B cell (primary cell): Measurements from ENCODE around the gene PPARD. TPM values are rescaled to one million over a fixed set of nuclear protein-coding genes. Genes with fewer than 3 reads are reported as not detected.

Source experiments
- ATAC-seq: fragments of 200-7000 bp; cut with Tn5 transposase; one replicate; pipeline ENCODE4 v1.10.0; 2021; ENCODE audit warnings: low read depth, mild to moderate bottlenecking, moderate number of reproducible peaks, moderate library complexity
- CTCF ChIA-PET: fragments of 350-600 bp; sonication (Branson Sonifier 250); formaldehyde crosslinking; loops from one replicate; lab custom pipeline; 2021; ENCODE audit warnings: antibody characterized with exemption, inconsistent platforms; lab: Charles Lee
- POLR2A ChIA-PET: fragments of 350-600 bp; sonication (Branson Sonifier 250); formaldehyde crosslinking; loops from one replicate; lab custom pipeline; 2021; ENCODE audit warnings: antibody characterized with exemption; lab: Charles Lee
- DNase-seq: peaks from one replicate; pipeline ENCODE4 v3.0.0; 2013
- H2AFZ ChIP-seq: 2 replicates; pipeline ENCODE4 v1.6.1; 2012; ENCODE audit warnings: mild to moderate bottlenecking, low read depth, low read length; ENCODE audit not compliant: insufficient read depth, poor library complexity, severe bottlenecking
- H3K27ac ChIP-seq, 2 donors: 1 replicate in 1 of 2; 2 replicates in 1 of 2; pipeline ENCODE4 v1.5.1; 2012 to 2013; ENCODE audit warnings: low read length in 2 of 2, mild to moderate bottlenecking in 2 of 2, moderate library complexity in 1 of 2
- H3K27me3 ChIP-seq, 4 experiments: fragments of 200-600 bp in 1 of 4; sonication (generic) in 1 of 4; replicated peaks in 1 of 4; 1 replicate in 2 of 4; 2 replicates in 2 of 4; pipeline versions ENCODE4 v1.6.1 to v1.7.0; 2013 to 2016; ENCODE audit warnings: low read length in 3 of 4, mild to moderate bottlenecking in 2 of 4, mixed read lengths in 1 of 4, moderate library complexity in 1 of 4; ENCODE audit not compliant: insufficient read depth in 4 of 4, control insufficient read depth in 3 of 4; ENCODE audit errors: control extremely low read depth in 1 of 4
- H3K36me3 ChIP-seq, 2 experiments: replicated peaks in 1 of 2; 1 replicate in 1 of 2; 2 replicates in 1 of 2; pipeline versions ENCODE4 v1.6.1 to v1.7.1; 2013; ENCODE audit warnings: low read length in 1 of 2; ENCODE audit not compliant: insufficient read depth in 2 of 2, control insufficient read depth in 1 of 2; ENCODE audit errors: control extremely low read depth in 1 of 2, extremely low read depth in 1 of 2
- H3K4me1 ChIP-seq, 2 donors: fragments of 200-600 bp in 1 of 2; sonication (generic) in 1 of 2; 1 replicate in 1 of 2; 2 replicates in 1 of 2; pipeline versions ENCODE4 v1.5.1 to v1.6.1; 2013 to 2017; ENCODE audit warnings: low read length in 2 of 2; ENCODE audit not compliant: control insufficient read depth in 2 of 2, insufficient read depth in 2 of 2
- H3K4me2 ChIP-seq: replicated peaks from 2 replicates; pipeline ENCODE3; 2012; ENCODE audit warnings: mild to moderate bottlenecking, low read depth, low read length; ENCODE audit not compliant: poor library complexity, severe bottlenecking
- H3K4me3 ChIP-seq, 5 experiments: fragments of 200-600 bp in 1 of 5; sonication (generic) in 1 of 5; 1 replicate in 3 of 5; 2 replicates in 2 of 5; pipeline versions ENCODE4 v1.5.1 to v1.7.0; 2011 to 2016; ENCODE audit warnings: low read length in 4 of 5, mild to moderate bottlenecking in 4 of 5, low read depth in 2 of 5, control low read depth in 1 of 5, moderate library complexity in 1 of 5; ENCODE audit not compliant: insufficient read depth in 1 of 5; ENCODE audit errors: control extremely low read depth in 1 of 5, extremely low read depth in 1 of 5
- H3K79me2 ChIP-seq: fragments of 200-600 bp; sonication (generic); one replicate; pipeline ENCODE4 v1.6.0; 2016; ENCODE audit warnings: low read length; ENCODE audit not compliant: control insufficient read depth, insufficient read depth
- H3K9ac ChIP-seq: fragments of 200-600 bp; sonication (generic); 2 replicates; pipeline ENCODE4 v1.6.1; 2017; ENCODE audit warnings: mild to moderate bottlenecking, low read length, moderate library complexity
- H3K9me3 ChIP-seq, 3 donors: one replicate each; pipeline versions ENCODE4 v1.6.1 to v1.7.1; 2013; ENCODE audit warnings: low read length in 2 of 3; ENCODE audit not compliant: control insufficient read depth in 2 of 3, insufficient read depth in 1 of 3; ENCODE audit errors: control extremely low read depth in 1 of 3
- H4K20me1 ChIP-seq: 2 replicates; pipeline ENCODE4 v1.6.0; 2012; ENCODE audit warnings: mild to moderate bottlenecking, low read length; ENCODE audit not compliant: insufficient read depth, control insufficient read depth, poor library complexity, severe bottlenecking
- H3K27ac Mint-ChIP-seq: one replicate; pipeline ENCODE4 v1.8.0; 2021; ENCODE audit warnings: mixed read lengths
- H3K27me3 Mint-ChIP-seq: one replicate; pipeline ENCODE4 v1.8.0; 2021; ENCODE audit warnings: mixed read lengths
- H3K4me1 Mint-ChIP-seq: one replicate; pipeline ENCODE4 v1.8.0; 2021; ENCODE audit warnings: mixed read lengths
- H3K4me3 Mint-ChIP-seq: one replicate; pipeline ENCODE4 v1.8.0; 2021; ENCODE audit warnings: mixed read lengths
- H3K9me3 Mint-ChIP-seq: one replicate; pipeline ENCODE4 v1.8.0; 2022; ENCODE audit warnings: mixed read lengths; ENCODE audit not compliant: insufficient read depth
- EZH2 ChIP-seq: IDR thresholded peaks from 2 replicates; pipeline ENCODE4 v1.6.1; 2012; ENCODE audit warnings: borderline replicate concordance, low read depth, mild to moderate bottlenecking, moderate library complexity, low read length; ENCODE audit not compliant: insufficient read depth, poor library complexity, severe bottlenecking
- WGBS: methylation state at CpG from one replicate; pipeline ENCODE4 v1.1.5; 2013; ENCODE audit warnings: missing lambda C conversion rate; ENCODE audit not compliant: insufficient coverage; 5-methylcytosine and 5-hydroxymethylcytosine counted together
- intact Hi-C: fragments of 100-400 bp; cut with micrococcal nuclease; formaldehyde crosslinking; loops from one replicate; pipeline ENCODE4 v1.10.0; 2022
- polyA plus RNA-seq: library from polyadenylated mRNA; depleted of rRNA; stranded (reverse); fragments of >200 nt; gene quantifications from 2 replicates; pipeline ENCODE4 v1.2.3, GENCODE V29; 2012
- total RNA-seq, 2 donors: library from RNA; stranded (reverse); fragments of 120-200 nt in 1 of 2; gene quantifications; 1 replicate in 1 of 2; 2 replicates in 1 of 2; pipeline versions ENCODE4 v1.2.3 to v1.2.4, GENCODE V29; 2013 to 2022
- TF ChIP-seq, protein P1 (sequence below): fragments of 200-600 bp; IDR thresholded peaks from one replicate; pipeline ENCODE4 v1.8.0; 2022; ENCODE audit warnings: antibody characterized with exemption, mild to moderate bottlenecking

The PPARD gene
- total and polyA plus RNA-seq, 2 donors (not counting 1 experiment from before 2014, with no cell fraction given) = 37.9 to 38.9 TPM

DNA sequence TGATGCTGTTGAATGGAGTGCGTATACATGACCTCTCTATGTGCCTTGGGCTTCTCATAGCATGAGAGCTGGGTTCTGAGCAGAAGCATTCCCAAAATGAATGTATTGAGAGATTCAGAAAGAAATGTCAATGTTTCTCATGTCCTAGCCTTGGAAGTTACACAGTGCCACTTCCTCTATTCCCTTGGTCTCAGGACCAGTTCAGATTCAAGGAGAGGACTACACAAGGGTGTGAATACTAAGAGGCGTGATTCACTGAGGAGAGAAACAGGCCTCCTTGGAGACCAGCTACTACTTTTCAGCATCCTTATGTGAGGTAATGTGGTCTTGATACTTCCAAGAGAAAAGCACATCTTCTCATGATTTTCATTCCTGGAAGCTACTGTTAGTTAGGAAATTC, 10.4 kb downstream of the PPARD start:
- Histone ChIP-seq H4K20me1 (peaks cover 39% of the 10 kb centered on the region), H3K4me2 (no peak overlapping the region), H3K36me3 (peaks cover 6 to 53% of the 10 kb centered on the region in 2 experiments), H3K79me2 (peaks cover 71% of the 10 kb centered on the region), H3K4me3 (no peak overlapping the region), H3K27me3 (no peaks in the 10 kb centered on the region), H3K9ac (no peak overlapping the region), H2AFZ (no peak overlapping the region), H3K9me3 (no peaks in the 10 kb centered on the region), H3K27ac (no peak overlapping the region), H3K4me1 (peaks cover 17 to 33% of the 10 kb centered on the region in 2 donors)
- ATAC-seq (no peak), DNase-seq (no peak)
- no peak overlapping the region for H3K4me3 Mint-ChIP-seq
- H3K9me3 Mint-ChIP-seq = no peaks in the 10 kb centered on the region
- TF ChIP-seq EZH2 = no peak
- TF ChIP-seq, protein P1, sequence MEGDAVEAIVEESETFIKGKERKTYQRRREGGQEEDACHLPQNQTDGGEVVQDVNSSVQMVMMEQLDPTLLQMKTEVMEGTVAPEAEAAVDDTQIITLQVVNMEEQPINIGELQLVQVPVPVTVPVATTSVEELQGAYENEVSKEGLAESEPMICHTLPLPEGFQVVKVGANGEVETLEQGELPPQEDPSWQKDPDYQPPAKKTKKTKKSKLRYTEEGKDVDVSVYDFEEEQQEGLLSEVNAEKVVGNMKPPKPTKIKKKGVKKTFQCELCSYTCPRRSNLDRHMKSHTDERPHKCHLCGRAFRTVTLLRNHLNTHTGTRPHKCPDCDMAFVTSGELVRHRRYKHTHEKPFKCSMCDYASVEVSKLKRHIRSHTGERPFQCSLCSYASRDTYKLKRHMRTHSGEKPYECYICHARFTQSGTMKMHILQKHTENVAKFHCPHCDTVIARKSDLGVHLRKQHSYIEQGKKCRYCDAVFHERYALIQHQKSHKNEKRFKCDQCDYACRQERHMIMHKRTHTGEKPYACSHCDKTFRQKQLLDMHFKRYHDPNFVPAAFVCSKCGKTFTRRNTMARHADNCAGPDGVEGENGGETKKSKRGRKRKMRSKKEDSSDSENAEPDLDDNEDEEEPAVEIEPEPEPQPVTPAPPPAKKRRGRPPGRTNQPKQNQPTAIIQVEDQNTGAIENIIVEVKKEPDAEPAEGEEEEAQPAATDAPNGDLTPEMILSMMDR = no peak
- ChIA-PET POLR2A (no interaction called here), CTCF (no interaction called here)
- H3K27me3 Mint-ChIP-seq = no peaks in the 10 kb centered on the region
- peak overlapping the region; percentile 15 for H3K27ac Mint-ChIP-seq
- H3K4me1 Mint-ChIP-seq = peaks cover 39% of the 10 kb centered on the region
- WGBS = 89% methylated on average over 1 of the region's 2 CpGs
- intact Hi-C loops = no loop called here

DNA sequence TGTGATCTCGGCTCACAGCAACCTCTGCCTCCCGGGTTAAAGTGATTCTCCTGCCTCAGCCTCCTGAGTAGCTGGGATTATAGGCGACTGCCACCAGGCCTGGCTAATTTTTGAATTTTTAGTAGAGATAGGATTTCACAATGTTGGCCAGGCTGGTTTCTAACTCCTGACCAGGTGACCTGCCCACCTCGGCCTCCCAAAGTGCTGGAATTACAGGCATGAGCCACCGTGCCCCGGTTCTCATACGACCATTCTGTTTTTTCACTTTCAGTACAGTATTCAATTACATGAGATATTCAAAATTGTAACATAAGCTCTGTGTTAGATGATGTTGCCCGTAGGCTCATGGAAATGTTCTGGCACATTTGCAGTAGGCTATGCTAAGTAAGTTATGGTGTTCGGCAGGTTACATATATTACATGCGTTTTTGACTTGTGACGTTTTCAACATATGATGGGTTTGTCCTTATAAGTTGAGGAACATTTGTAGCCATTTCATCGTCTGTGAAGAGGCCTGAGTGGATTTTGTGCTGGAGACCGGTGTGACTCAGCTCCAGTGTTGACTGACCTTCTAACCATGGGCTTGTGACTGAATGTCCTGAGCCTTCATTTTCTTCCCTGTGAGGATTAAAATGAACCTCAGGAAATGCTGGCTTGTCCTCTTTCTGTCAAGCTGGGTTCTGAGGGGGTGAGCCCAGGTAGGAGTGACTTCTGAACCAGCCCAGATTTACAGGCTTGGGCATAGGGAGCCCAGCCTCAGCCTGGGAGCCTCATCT, 12.2 kb downstream of the PPARD start:
- H3K4me3 Mint-ChIP-seq = peak overlapping the region; percentile 5

More for the DNA sequence above, 12.2 kb downstream of the PPARD start:
- DNase-seq = no peak
- Histone ChIP-seq H3K4me3 (no peak overlapping the region), H3K4me1 (peaks cover 0 to 22% of the 10 kb centered on the region in 2 donors), H3K9ac (no peak overlapping the region), H3K9me3 (no peaks in the 10 kb centered on the region), H3K27me3 (no peaks in the 10 kb centered on the region), H3K27ac (no peak overlapping the region), H3K4me2 (no peak overlapping the region), H3K79me2 (peaks cover 86% of the 10 kb centered on the region), H2AFZ (no peak overlapping the region), H3K36me3 (peaks cover 6 to 52% of the 10 kb centered on the region in 2 experiments), H4K20me1 (peaks cover 50% of the 10 kb centered on the region)
- Mint-ChIP-seq H3K27me3 (no peaks in the 10 kb centered on the region), H3K4me1 (peaks cover 40% of the 10 kb centered on the region), H3K9me3 (no peaks in the 10 kb centered on the region), H3K27ac (peak overlapping the region; percentile 2)
- POLR2A ChIA-PET = interaction anchor here (0.5 kb wide), 1 partner anchor 10 kb away, joined by 4 read pairs; no protein-coding TSS in a partner anchor
- intact Hi-C loops = no loop called here
- no peak for ATAC-seq
- TF ChIP-seq, protein P1 = no peak
- TF ChIP-seq EZH2 = no peak
- 95% methylated on average over 5 of the region's 13 CpGs for WGBS
- CTCF ChIA-PET = interaction anchor here (0.7 to 1.9 kb wide), 3 partner anchors 11 to 95 kb away, joined by 4 to 7 read pairs (median 5); no protein-coding TSS in a partner anchor
